ENCODE data around the gene NEGR1.

NEGR1 gene

DNA sequence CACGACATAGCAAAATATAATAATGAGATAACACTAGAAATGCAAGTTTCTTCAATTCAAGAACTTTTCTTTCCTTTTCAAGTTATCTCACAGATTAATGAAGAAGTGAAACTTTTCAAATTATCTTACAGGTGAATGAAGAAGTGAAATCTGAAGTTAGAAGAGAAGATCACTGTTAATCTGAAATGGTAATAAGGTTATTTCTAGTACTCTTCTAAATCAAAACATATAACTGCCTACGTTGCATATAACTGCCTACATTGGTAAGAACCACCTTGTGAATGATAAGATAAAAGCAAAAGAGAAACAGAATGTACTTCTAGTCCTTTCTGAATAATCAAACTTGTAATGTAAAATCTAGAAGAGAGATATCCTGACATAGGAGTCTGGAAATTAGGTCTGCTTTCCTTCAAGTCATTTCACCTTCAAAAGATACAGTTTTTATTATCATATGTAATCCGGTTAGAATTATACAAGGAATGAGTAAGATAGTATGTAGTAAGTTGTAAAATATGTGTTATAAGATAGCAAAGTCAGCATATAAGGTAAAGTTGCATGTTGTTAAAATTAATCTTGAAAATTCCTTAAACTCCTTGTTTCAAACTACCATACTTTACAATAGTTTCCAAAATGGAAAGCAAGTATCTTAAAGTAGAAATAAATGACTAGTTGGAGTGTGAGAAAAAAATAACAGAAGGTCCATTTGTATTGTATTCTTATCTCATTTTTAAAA is 679.1 kb downstream of the NEGR1 start:
- H3K4me3 Mint-ChIP-seq: no peak overlapping the region
- H3K4me1 Mint-ChIP-seq: no peaks in the 10 kb centered on the region
- no peaks in the 10 kb centered on the region for H3K27me3 Mint-ChIP-seq (ENCODE audit: low read depth, poor library complexity)
- TF ChIP-seq, protein P1, sequence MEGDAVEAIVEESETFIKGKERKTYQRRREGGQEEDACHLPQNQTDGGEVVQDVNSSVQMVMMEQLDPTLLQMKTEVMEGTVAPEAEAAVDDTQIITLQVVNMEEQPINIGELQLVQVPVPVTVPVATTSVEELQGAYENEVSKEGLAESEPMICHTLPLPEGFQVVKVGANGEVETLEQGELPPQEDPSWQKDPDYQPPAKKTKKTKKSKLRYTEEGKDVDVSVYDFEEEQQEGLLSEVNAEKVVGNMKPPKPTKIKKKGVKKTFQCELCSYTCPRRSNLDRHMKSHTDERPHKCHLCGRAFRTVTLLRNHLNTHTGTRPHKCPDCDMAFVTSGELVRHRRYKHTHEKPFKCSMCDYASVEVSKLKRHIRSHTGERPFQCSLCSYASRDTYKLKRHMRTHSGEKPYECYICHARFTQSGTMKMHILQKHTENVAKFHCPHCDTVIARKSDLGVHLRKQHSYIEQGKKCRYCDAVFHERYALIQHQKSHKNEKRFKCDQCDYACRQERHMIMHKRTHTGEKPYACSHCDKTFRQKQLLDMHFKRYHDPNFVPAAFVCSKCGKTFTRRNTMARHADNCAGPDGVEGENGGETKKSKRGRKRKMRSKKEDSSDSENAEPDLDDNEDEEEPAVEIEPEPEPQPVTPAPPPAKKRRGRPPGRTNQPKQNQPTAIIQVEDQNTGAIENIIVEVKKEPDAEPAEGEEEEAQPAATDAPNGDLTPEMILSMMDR (IDR thresholded peaks at IDR 0.05): no peak
- no peaks in the 10 kb centered on the region for H3K9me3 Mint-ChIP-seq
- H3K36me3 Mint-ChIP-seq (ENCODE audit: low read depth): no peaks in the 10 kb centered on the region
- H3K27ac Mint-ChIP-seq: no peak overlapping the region
- no peak for DNase-seq

DNA sequence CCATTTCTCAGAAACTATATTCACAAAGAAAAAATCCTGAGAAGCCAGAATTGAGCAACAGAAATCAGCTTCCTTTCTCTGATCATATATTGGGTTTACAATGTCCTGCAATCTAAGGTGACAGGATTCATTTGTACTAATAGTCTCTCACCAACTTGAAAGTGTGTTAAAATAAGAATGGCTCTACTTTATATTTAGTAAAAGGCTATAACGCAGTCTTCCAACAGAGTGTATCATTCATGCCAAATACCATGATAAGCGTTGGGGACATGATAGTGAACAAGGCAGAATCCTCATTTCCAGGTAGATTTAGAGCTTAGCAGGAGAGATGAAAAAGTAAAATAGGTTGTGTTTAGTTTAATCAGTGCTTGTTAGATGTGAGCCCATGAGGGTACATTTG is 682.3 kb downstream of the NEGR1 start:
- TF ChIP-seq, protein P1 (IDR thresholded peaks at IDR 0.05): no peak
- no peak for DNase-seq
- H3K4me1 Mint-ChIP-seq: no peaks in the 10 kb centered on the region
- H3K27me3 Mint-ChIP-seq (ENCODE audit: low read depth, poor library complexity): no peaks in the 10 kb centered on the region
- H3K4me3 Mint-ChIP-seq: no peak overlapping the region
- H3K9me3 Mint-ChIP-seq: no peaks in the 10 kb centered on the region
- H3K36me3 Mint-ChIP-seq (ENCODE audit: low read depth): no peaks in the 10 kb centered on the region
- H3K27ac Mint-ChIP-seq: no peak overlapping the region

DNA sequence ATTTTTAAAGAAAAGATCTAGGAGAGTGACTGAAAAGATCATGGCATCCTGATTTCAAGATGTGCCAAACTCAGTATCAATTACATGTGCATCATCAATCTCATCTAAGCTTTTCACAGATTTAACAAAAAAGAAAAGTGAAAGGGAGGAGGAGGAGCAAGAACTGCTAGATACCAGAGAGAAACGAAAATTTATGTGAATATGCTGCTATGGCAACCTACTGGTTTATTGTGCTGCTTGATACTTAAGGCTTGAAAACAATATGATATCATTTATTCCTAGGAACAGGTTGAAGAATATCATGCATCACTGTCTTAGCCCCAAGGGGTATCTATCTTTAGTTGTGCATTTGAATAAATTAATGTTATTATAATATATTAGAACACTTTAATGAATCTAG is 683.0 kb downstream of the NEGR1 start:
- no peaks in the 10 kb centered on the region for H3K9me3 Mint-ChIP-seq
- no peaks in the 10 kb centered on the region for H3K4me1 Mint-ChIP-seq
- no peak overlapping the region for H3K4me3 Mint-ChIP-seq
- H3K27ac Mint-ChIP-seq: no peak overlapping the region
- no peaks in the 10 kb centered on the region for H3K27me3 Mint-ChIP-seq (ENCODE audit: low read depth, poor library complexity)
- DNase-seq: no peak
- TF ChIP-seq, protein P1 (IDR thresholded peaks at IDR 0.05): no peak
- no peaks in the 10 kb centered on the region for H3K36me3 Mint-ChIP-seq (ENCODE audit: low read depth)

DNA sequence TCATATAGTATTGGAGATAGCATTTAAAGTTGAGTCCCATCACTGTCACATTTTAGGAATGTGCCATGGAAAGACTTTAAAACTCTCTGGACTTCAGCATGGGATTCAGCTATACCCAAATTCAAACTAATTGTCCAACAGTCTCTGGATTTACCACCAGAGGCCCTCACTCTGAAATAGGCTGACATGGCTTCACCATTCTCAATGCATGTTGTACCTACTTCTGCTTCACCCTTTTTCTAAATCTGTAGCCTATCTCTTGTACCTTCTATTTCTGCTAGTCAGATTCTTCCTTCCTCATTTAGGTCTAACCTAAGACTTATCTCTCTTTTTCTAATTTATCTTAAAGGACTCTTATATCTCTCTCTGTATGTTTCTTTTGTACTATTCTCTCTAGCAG is 688.8 kb downstream of the NEGR1 start:
- Mint-ChIP-seq H3K9me3 (no peaks in the 10 kb centered on the region), H3K27ac (no peak overlapping the region), H3K4me1 (no peaks in the 10 kb centered on the region), H3K36me3 (ENCODE audit: low read depth) (no peaks in the 10 kb centered on the region), H3K27me3 (ENCODE audit: low read depth, poor library complexity) (no peaks in the 10 kb centered on the region), H3K4me3 (no peak overlapping the region)
- TF ChIP-seq, protein P1 (IDR thresholded peaks at IDR 0.05): no peak
- DNase-seq: no peak

DNA sequence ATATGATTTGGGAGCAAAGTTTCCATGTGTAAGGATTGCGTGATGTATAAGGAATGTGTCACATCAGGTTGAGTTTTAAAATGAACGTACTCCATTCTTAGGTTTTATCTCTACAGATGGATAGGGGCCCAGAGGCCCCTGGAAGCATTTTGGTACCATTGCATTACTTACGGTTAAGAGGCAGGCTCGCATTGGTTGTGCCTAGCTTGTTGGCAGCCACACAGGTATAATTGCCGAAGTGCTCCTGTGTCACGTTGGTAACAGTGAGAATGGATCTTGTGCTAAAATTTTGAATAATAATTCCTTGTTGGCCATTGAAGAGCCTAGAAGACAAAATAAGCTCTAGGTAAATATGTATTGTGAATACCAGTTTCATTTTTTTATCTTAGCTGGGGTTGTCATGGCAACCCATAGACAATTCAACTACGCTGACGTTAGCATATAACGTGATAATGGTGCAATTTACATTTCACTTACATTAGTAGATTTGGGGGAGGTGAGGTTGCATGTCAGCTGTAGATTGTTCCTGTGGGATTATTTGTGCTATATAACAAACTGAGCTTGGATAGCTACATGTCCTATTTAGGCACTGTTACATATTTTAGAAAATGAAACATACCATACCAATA is 689.6 kb downstream of the NEGR1 start:
- TF ChIP-seq, protein P1 (IDR thresholded peaks at IDR 0.05): no peak

DNA sequence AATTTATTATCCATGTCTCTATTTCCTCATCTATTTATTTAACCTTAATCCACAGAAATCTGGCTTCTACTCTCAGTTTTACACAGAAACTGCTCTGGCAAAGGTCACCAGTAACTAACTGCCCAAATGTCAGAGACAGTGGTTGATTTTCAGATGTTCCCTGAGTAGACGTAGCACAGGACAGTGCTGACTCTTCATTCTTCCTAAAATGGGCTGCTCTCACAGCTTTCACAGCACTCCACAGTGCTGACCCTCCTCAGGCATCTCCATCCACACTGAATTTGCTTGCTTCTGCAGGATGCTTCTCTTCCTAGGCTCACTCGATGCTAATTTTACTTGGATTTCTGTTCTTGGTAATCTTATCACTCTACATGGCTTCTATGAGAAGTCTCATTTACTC is 693.3 kb downstream of the NEGR1 start:
- Mint-ChIP-seq H3K36me3 (ENCODE audit: low read depth) (no peaks in the 10 kb centered on the region), H3K9me3 (no peaks in the 10 kb centered on the region), H3K27me3 (ENCODE audit: low read depth, poor library complexity) (no peaks in the 10 kb centered on the region), H3K27ac (no peak overlapping the region), H3K4me1 (peaks cover 12% of the 10 kb centered on the region), H3K4me3 (no peak overlapping the region)
- no peak for DNase-seq
- TF ChIP-seq, protein P1 (IDR thresholded peaks at IDR 0.05): no peak

More for the DNA sequence above, 689.6 kb downstream of the NEGR1 start:
- Mint-ChIP-seq H3K36me3 (ENCODE audit: low read depth) (no peaks in the 10 kb centered on the region), H3K27me3 (ENCODE audit: low read depth, poor library complexity) (no peaks in the 10 kb centered on the region), H3K4me3 (no peak overlapping the region), H3K27ac (no peak overlapping the region), H3K4me1 (no peaks in the 10 kb centered on the region), H3K9me3 (no peaks in the 10 kb centered on the region)
- DNase-seq: no peak

All from nephron progenitor cell (in vitro differentiated cells).